Measurements from ENCODE around the gene ADGRV1. TPM values are rescaled to one million over a fixed set of nuclear protein-coding genes. Genes with fewer than 3 reads are reported as not detected.
"Not testable (repeated sequence)": the region's sequence is repeated elsewhere in the genome, so short reads cannot be mapped to it uniquely, and the experiment has no call there.

ADGRV1 gene
- polyA plus RNA-seq, 2 donors, result 0.82 to 1.6 TPM

DNA sequence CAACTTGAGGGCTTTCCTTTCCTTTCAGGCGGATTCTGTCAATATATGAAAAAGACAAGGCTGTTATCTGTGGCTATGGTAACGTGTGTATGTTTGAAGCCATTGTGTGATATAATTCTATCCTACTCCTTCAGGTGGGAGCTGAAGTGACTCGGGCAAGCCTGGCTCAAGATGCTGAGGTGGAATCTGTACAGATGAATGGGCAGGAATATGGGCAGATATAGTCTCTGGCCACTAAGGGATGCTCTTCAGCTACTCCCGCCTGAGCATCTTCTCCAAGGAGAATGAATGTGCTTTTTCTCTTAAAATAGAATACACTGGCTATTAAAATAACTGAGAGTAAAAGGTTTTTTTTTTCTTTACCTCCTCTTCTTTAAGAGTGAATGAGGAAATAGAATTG lies 244.8 kb downstream of the ADGRV1 start:
- Histone ChIP-seq H3K27ac (ENCODE audit: low read depth in 2 of 2, low read length in 1 of 2) (no peak overlapping the region), H3K4me3 (ENCODE audit: low read depth in 1 of 2, low read length in 2 of 2) (no peak overlapping the region), H3K4me1 (ENCODE audit: control insufficient read depth in 2 of 2, insufficient read depth in 2 of 2, low read length in 1 of 2) (no peaks in the 10 kb centered on the region), H3K9me3 (ENCODE audit: control insufficient read depth in 2 of 2, insufficient read depth in 1 of 2, low read depth in 1 of 2, low read length in 1 of 2) (no peaks in the 10 kb centered on the region), H3K36me3 (ENCODE audit: control insufficient read depth in 2 of 2, insufficient read depth in 2 of 2, low read length in 1 of 2) (no peaks in the 10 kb centered on the region), H3K27me3 (ENCODE audit: control insufficient read depth in 1 of 2, insufficient read depth in 2 of 2, low read length in 2 of 2) (no peaks in the 10 kb centered on the region)
- 64 to 69% methylated on average over 4 of the region's 4 CpGs for WGBS, 2 donors

DNA sequence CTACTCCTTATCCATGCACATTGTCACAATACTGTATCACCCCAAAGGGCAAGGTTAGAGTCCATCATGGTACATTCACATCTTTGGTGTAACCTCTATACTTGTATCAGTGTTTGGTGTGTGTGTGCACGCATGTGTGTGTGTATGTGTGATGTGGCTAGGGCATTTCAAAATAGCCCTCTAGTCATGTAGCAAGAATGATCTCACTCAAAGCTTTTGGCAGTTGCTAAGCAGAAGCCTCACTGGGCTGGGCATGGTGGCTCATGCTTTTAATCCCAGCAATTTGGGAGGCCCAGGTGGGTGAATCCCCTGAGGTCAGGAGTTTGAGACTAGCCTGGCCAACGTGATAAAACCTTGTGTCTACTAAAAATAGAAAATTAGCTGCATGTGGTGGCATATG lies 245.3 kb downstream of the ADGRV1 start:
- 48 to 49% methylated on average over 2 of the region's 2 CpGs for WGBS, 2 donors
- H3K9me3 ChIP-seq (ENCODE audit: control insufficient read depth in 2 of 2, insufficient read depth in 1 of 2, low read depth in 1 of 2, low read length in 1 of 2), result no peaks in the 10 kb centered on the region
- no peaks in the 10 kb centered on the region for H3K4me1 ChIP-seq (ENCODE audit: control insufficient read depth in 2 of 2, insufficient read depth in 2 of 2, low read length in 1 of 2)
- no peaks in the 10 kb centered on the region for H3K27me3 ChIP-seq (ENCODE audit: control insufficient read depth in 1 of 2, insufficient read depth in 2 of 2, low read length in 2 of 2)
- no peak overlapping the region for H3K27ac ChIP-seq (ENCODE audit: low read depth in 2 of 2, low read length in 1 of 2)
- H3K4me3 ChIP-seq (ENCODE audit: low read depth in 1 of 2, low read length in 2 of 2), result no peak overlapping the region
- H3K36me3 ChIP-seq (ENCODE audit: control insufficient read depth in 2 of 2, insufficient read depth in 2 of 2, low read length in 1 of 2), result no peaks in the 10 kb centered on the region

DNA sequence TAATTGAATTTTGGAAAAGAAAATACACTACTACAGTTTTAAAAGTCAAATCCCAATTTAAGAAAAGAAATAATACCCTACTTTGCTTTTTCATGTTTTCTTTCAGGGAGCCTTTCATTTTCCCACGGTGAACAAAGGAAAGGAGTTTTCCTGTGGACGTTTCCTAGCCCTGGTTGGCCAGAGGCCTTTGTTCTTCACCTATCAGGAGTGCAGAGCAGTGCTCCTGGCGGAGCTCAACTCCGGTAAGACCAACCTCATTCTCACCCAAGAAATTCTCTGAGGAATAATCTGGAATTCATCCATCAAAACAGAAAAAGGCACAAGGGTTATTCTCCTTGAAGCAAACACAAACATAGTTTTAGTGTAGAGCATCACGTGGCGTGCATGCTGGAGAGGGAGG lies 248.9 kb downstream of the ADGRV1 start:
- Histone ChIP-seq H3K27me3 (ENCODE audit: control insufficient read depth in 1 of 2, insufficient read depth in 2 of 2, low read length in 2 of 2) (no peaks in the 10 kb centered on the region), H3K9me3 (ENCODE audit: control insufficient read depth in 2 of 2, insufficient read depth in 1 of 2, low read depth in 1 of 2, low read length in 1 of 2) (no peaks in the 10 kb centered on the region), H3K36me3 (ENCODE audit: control insufficient read depth in 2 of 2, insufficient read depth in 2 of 2, low read length in 1 of 2) (no peaks in the 10 kb centered on the region), H3K27ac (ENCODE audit: low read depth in 2 of 2, low read length in 1 of 2) (no peak overlapping the region), H3K4me1 (ENCODE audit: control insufficient read depth in 2 of 2, insufficient read depth in 2 of 2, low read length in 1 of 2) (no peaks in the 10 kb centered on the region), H3K4me3 (ENCODE audit: low read depth in 1 of 2, low read length in 2 of 2) (no peak overlapping the region)
- WGBS, 2 donors, result 42 to 50% methylated on average over 6 of the region's 6 CpGs

DNA sequence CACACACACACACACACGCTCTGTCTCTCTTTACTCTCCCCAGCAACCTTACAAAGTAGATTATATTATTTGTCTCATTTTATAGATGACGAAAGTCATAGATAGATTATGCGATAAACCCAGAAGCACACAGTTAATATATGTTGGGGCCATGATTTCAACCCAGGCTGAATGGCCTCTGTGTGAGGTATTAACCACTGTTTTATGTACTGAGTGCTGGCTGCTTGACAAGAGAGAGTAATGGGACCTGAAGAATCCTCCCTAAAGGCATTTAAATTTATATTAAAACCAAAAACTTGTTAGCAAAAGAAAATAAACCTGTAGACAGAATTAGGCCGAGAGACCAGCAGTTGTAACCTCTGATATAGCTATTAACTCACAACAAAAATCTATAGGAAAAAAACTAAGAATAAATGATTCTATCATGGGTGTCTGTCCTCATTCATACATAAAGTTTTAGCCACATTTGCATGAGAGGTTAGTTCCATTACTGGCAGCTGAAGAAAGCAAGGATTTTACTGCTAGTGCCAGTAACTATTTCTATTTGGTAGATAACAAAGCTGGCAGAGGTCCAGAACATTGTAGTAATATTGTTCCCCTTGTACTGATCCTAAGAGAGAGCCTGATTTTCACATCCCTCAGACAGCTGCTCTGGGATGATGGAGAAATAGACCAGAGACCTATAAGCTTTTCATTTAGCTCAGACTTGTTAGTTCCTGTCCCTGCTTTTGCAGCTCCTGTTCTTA lies 250.9 kb downstream of the ADGRV1 start:
- no peaks in the 10 kb centered on the region for H3K27me3 ChIP-seq (ENCODE audit: control insufficient read depth in 1 of 2, insufficient read depth in 2 of 2, low read length in 2 of 2)
- H3K4me3 ChIP-seq (ENCODE audit: low read depth in 1 of 2, low read length in 2 of 2), result no peak overlapping the region
- no peaks in the 10 kb centered on the region for H3K36me3 ChIP-seq (ENCODE audit: control insufficient read depth in 2 of 2, insufficient read depth in 2 of 2, low read length in 1 of 2)
- no peak overlapping the region for H3K27ac ChIP-seq (ENCODE audit: low read depth in 2 of 2, low read length in 1 of 2)
- H3K9me3 ChIP-seq (ENCODE audit: control insufficient read depth in 2 of 2, insufficient read depth in 1 of 2, low read depth in 1 of 2, low read length in 1 of 2), result no peaks in the 10 kb centered on the region
- H3K4me1 ChIP-seq (ENCODE audit: control insufficient read depth in 2 of 2, insufficient read depth in 2 of 2, low read length in 1 of 2), result no peaks in the 10 kb centered on the region
- WGBS, 2 donors, result 82 to 85% methylated on average over 4 of the region's 4 CpGs

DNA sequence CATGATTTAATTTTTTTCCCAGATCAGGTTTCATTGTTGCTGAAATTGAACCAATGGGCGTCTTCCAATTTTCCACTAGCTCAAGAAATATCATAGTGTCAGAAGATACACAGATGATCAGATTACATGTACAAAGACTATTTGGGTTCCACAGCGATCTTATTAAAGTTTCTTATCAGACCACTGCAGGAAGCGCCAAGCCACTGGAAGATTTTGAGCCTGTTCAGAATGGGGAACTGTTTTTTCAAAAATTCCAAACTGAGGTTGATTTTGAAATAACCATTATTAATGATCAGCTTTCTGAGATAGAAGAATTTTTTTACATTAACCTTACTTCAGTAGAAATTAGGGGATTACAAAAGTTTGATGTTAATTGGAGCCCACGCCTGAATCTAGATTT lies 251.6 kb downstream of the ADGRV1 start:
- no peak overlapping the region for H3K27ac ChIP-seq (ENCODE audit: low read depth in 2 of 2, low read length in 1 of 2)
- no peak overlapping the region for H3K4me3 ChIP-seq (ENCODE audit: low read depth in 1 of 2, low read length in 2 of 2)
- 79 to 82% methylated on average over 4 of the region's 4 CpGs for WGBS, 2 donors
- no peaks in the 10 kb centered on the region for H3K36me3 ChIP-seq (ENCODE audit: control insufficient read depth in 2 of 2, insufficient read depth in 2 of 2, low read length in 1 of 2)
- no peaks in the 10 kb centered on the region for H3K27me3 ChIP-seq (ENCODE audit: control insufficient read depth in 1 of 2, insufficient read depth in 2 of 2, low read length in 2 of 2)
- no peaks in the 10 kb centered on the region for H3K9me3 ChIP-seq (ENCODE audit: control insufficient read depth in 2 of 2, insufficient read depth in 1 of 2, low read depth in 1 of 2, low read length in 1 of 2)
- no peaks in the 10 kb centered on the region for H3K4me1 ChIP-seq (ENCODE audit: control insufficient read depth in 2 of 2, insufficient read depth in 2 of 2, low read length in 1 of 2)

DNA sequence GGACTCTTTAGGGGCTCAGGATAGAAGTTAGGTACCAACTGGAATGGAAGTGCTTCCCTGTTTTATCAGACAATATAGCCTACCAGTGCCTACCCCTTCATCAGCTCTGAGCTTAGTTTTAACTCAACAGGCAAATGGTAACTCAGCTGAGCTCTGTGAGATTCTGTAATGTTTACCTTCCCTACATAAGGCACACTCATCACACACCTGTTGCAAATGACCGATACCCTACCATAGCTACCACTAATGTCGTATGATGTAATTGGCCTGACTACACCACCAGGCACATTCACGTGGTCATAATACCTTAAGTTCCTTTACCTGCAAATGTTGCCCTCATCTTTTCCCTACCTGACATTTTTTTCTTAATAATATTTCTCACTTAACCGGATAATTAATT lies 254.8 kb downstream of the ADGRV1 start:
- Histone ChIP-seq H3K27me3 (ENCODE audit: control insufficient read depth in 1 of 2, insufficient read depth in 2 of 2, low read length in 2 of 2) (no peaks in the 10 kb centered on the region), H3K4me1 (ENCODE audit: control insufficient read depth in 2 of 2, insufficient read depth in 2 of 2, low read length in 1 of 2) (no peaks in the 10 kb centered on the region), H3K36me3 (ENCODE audit: control insufficient read depth in 2 of 2, insufficient read depth in 2 of 2, low read length in 1 of 2) (no peaks in the 10 kb centered on the region), H3K27ac (ENCODE audit: low read depth in 2 of 2, low read length in 1 of 2) (no peak overlapping the region), H3K9me3 (ENCODE audit: control insufficient read depth in 2 of 2, insufficient read depth in 1 of 2, low read depth in 1 of 2, low read length in 1 of 2) (no peaks in the 10 kb centered on the region), H3K4me3 (ENCODE audit: low read depth in 1 of 2, low read length in 2 of 2) (no peak overlapping the region)
- 91 to 92% methylated on average over 4 of the region's 4 CpGs for WGBS, 2 donors

DNA sequence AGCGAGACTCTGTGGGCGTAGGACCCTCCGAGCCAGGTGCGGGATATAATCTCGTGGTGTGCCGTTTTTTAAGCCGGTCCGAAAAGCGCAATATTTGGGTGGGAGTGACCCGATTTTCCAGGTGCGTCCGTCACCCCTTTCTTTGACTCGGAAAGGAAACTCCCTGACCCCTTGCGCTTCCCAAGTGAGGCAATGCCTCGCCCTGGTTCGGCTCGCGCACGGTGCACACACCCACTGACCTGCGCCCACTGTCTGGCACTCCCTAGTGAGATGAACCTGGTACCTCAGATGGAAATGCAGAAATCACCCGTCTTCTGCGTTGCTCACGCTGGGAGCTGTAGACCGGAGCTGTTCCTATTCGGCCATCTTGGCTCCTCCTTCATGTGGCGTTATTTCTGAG lies 263.5 kb downstream of the ADGRV1 start:
- not testable (repeated sequence) for H3K27ac ChIP-seq (ENCODE audit: low read depth in 2 of 2, low read length in 1 of 2); H3K4me1 ChIP-seq (ENCODE audit: control insufficient read depth in 2 of 2, insufficient read depth in 2 of 2, low read length in 1 of 2); H3K4me3 ChIP-seq (ENCODE audit: low read depth in 1 of 2, low read length in 2 of 2); H3K9me3 ChIP-seq (ENCODE audit: control insufficient read depth in 2 of 2, insufficient read depth in 1 of 2, low read depth in 1 of 2, low read length in 1 of 2); H3K27me3 ChIP-seq (ENCODE audit: control insufficient read depth in 1 of 2, insufficient read depth in 2 of 2, low read length in 2 of 2); H3K36me3 ChIP-seq (ENCODE audit: control insufficient read depth in 2 of 2, insufficient read depth in 2 of 2, low read length in 1 of 2)
- 84 to 89% methylated on average over 25 to 26 of the region's 26 CpGs for WGBS, 2 donors

DNA sequence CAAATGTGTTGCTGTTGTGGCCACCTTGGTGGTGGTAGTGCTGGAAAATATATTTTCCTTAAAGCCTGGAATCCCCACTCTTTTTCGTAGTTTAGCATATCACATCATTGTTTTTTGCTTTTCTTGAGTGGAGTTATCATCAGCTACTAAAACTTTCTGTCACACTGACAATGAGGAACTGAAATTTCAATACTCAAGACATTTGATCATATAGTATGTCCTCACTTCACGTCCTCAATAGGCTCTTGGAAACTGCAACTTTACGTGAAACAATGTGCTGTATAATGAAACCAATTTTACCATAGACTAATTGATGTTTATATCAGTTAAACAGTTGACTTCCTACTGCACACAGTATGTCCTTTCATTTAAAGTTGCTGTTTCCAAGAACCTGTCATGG lies 265.8 kb downstream of the ADGRV1 start:
- H3K27ac ChIP-seq (ENCODE audit: low read depth in 2 of 2, low read length in 1 of 2), result no peak overlapping the region
- 81 to 92% methylated on average over 3 of the region's 3 CpGs for WGBS, 2 donors

DNA sequence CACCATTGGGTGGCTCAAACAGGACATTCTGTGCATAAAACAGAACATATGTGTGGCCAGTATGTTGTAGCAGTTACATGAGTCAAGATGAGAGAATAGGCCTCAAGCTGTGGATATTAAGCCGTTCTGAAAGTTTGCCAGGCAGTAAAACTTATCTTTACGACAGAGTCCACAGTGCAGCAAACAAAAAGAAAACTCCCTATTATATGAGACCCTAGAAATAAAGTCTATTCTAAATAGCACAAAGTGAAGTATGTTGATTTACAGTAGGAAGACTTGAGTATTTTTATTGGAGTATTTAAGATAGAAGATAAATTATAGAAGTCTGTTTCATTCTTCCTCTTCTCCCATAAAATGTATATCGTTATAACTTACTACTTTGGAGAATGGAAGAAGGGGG lies 271.5 kb downstream of the ADGRV1 start:
- 80 to 82% methylated on average over 3 of the region's 3 CpGs for WGBS, 2 donors

More for the DNA sequence above, 265.8 kb downstream of the ADGRV1 start:
- Histone ChIP-seq H3K9me3 (ENCODE audit: control insufficient read depth in 2 of 2, insufficient read depth in 1 of 2, low read depth in 1 of 2, low read length in 1 of 2) (no peaks in the 10 kb centered on the region), H3K4me1 (ENCODE audit: control insufficient read depth in 2 of 2, insufficient read depth in 2 of 2, low read length in 1 of 2) (no peaks in the 10 kb centered on the region), H3K4me3 (ENCODE audit: low read depth in 1 of 2, low read length in 2 of 2) (no peak overlapping the region), H3K27me3 (ENCODE audit: control insufficient read depth in 1 of 2, insufficient read depth in 2 of 2, low read length in 2 of 2) (no peaks in the 10 kb centered on the region), H3K36me3 (ENCODE audit: control insufficient read depth in 2 of 2, insufficient read depth in 2 of 2, low read length in 1 of 2) (no peaks in the 10 kb centered on the region)

DNA sequence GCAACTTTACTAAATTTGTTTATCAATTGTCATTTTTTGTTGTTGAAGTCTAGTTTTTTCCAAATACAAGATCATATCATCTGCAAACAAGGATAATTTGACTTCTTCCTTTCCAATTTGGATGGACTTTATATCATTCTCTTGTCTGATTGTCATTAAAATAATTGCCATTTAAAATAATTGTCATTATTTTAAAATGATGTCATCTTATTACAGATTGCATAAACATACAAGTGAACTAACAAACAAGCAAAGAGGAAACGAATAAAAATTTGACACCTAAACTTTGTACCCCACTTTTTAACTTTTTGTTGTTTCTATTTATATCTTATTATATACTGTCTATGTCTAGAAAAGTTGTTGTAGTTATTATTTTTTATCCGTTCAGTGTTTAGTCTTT lies 275.2 kb downstream of the ADGRV1 start:
- H3K4me1 ChIP-seq (ENCODE audit: control insufficient read depth in 2 of 2, insufficient read depth in 2 of 2, low read length in 1 of 2), result no peaks in the 10 kb centered on the region
- H3K27me3 ChIP-seq (ENCODE audit: control insufficient read depth in 1 of 2, insufficient read depth in 2 of 2, low read length in 2 of 2), result no peaks in the 10 kb centered on the region
- WGBS, 2 donors, result 79 to 82% methylated on average over 2 of the region's 2 CpGs
- H3K9me3 ChIP-seq (ENCODE audit: control insufficient read depth in 2 of 2, insufficient read depth in 1 of 2, low read depth in 1 of 2, low read length in 1 of 2), result no peaks in the 10 kb centered on the region
- no peaks in the 10 kb centered on the region for H3K36me3 ChIP-seq (ENCODE audit: control insufficient read depth in 2 of 2, insufficient read depth in 2 of 2, low read length in 1 of 2)
- no peak overlapping the region for H3K27ac ChIP-seq (ENCODE audit: low read depth in 2 of 2, low read length in 1 of 2)
- no peak overlapping the region for H3K4me3 ChIP-seq (ENCODE audit: low read depth in 1 of 2, low read length in 2 of 2)

More for the DNA sequence above, 271.5 kb downstream of the ADGRV1 start:
- Histone ChIP-seq H3K27me3 (ENCODE audit: control insufficient read depth in 1 of 2, insufficient read depth in 2 of 2, low read length in 2 of 2) (no peaks in the 10 kb centered on the region), H3K9me3 (ENCODE audit: control insufficient read depth in 2 of 2, insufficient read depth in 1 of 2, low read depth in 1 of 2, low read length in 1 of 2) (no peaks in the 10 kb centered on the region), H3K36me3 (ENCODE audit: control insufficient read depth in 2 of 2, insufficient read depth in 2 of 2, low read length in 1 of 2) (no peaks in the 10 kb centered on the region), H3K27ac (ENCODE audit: low read depth in 2 of 2, low read length in 1 of 2) (no peak overlapping the region), H3K4me1 (ENCODE audit: control insufficient read depth in 2 of 2, insufficient read depth in 2 of 2, low read length in 1 of 2) (no peaks in the 10 kb centered on the region), H3K4me3 (ENCODE audit: low read depth in 1 of 2, low read length in 2 of 2) (no peak overlapping the region)

Measured in esophagus (tissue), 2 donors.